K562 (cell line): ENCODE data around the gene ARMC9. TPM values are rescaled to one million over a fixed set of nuclear protein-coding genes. Genes with fewer than 3 reads are reported as not detected.

Source experiments
- ATAC-seq: fragments of 200-7000 bp; cut with Tn5 transposase; 3 replicates; pipeline ENCODE4 v1.9.1; 2020; ENCODE audit warnings: moderate library complexity
- BruUV-seq: library from RNA; stranded (reverse); fragments of 400-500 nt; replicated peaks from 2 replicates; lab custom pipeline; 2021; lab: Mats Ljungman, UMichigan
- CTCF ChIA-PET: fragments of 300-600 bp; formaldehyde crosslinking; extraction: SDS; loops from one replicate; lab custom pipeline; 2021; ENCODE audit warnings: low intra/inter-chr PET ratio; lab: Yijun Ruan, JAX
- POLR2A ChIA-PET: fragments of 300-600, 350-650 bp; sonication (Branson Sonifier 250); formaldehyde crosslinking; extraction: SDS; loops from one replicate; lab custom pipeline; 2021; ENCODE audit warnings: antibody characterized with exemption, inconsistent platforms; lab: Yijun Ruan, JAX
- DNase-seq, 4 experiments: peaks; one replicate each; pipeline versions ENCODE4 v3.0.0 to v3.0.0-alpha.2; 2011 to 2018; ENCODE audit warnings: low spot score in 3 of 4, mixed read lengths in 3 of 4; ENCODE audit errors: extremely low read depth in 1 of 4
- FAIRE-seq: peaks from 2 replicates; lab custom pipeline; 2011; peaks lifted over from hg19 to GRCh38; lab: Jason Lieb, UNC
- H2AFZ ChIP-seq: 2 replicates; pipeline ENCODE4 v1.6.0; 2011; ENCODE audit warnings: low read depth, low read length, control low read depth, inconsistent platforms
- H3K27ac ChIP-seq: fragments of 200-600 bp; 3 replicates; pipeline ENCODE4 v1.8.0; 2011; ENCODE audit warnings: low read depth, mild to moderate bottlenecking, control low read depth, inconsistent platforms, low read length, moderate library complexity, mixed read lengths; ENCODE audit errors: extremely low read depth
- H3K27me3 ChIP-seq, 2 experiments: fragments of 300-600 bp in 1 of 2; 2 replicates in 1 of 2; 3 replicates in 1 of 2; pipeline versions ENCODE4 v1.6.0 to v1.8.0; 2011; ENCODE audit warnings: inconsistent platforms in 2 of 2, low read length in 2 of 2, mild to moderate bottlenecking in 1 of 2, mixed read lengths in 1 of 2, moderate library complexity in 1 of 2; ENCODE audit not compliant: control insufficient read depth in 2 of 2, insufficient read depth in 2 of 2
- H3K36me3 ChIP-seq: fragments of 300-600 bp; 3 replicates; pipeline ENCODE4 v1.8.0; 2011; ENCODE audit warnings: mild to moderate bottlenecking, low read length, inconsistent platforms; ENCODE audit not compliant: control insufficient read depth, insufficient read depth
- H3K4me1 ChIP-seq, 2 experiments: fragments of 200-600 bp in 1 of 2; replicated peaks in 1 of 2; 2 replicates in 1 of 2; 3 replicates in 1 of 2; pipeline versions ENCODE4 v1.5.1 to v1.8.0; 2011; ENCODE audit warnings: inconsistent platforms in 2 of 2, low read length in 2 of 2, mild to moderate bottlenecking in 1 of 2, mixed read lengths in 1 of 2, moderate library complexity in 1 of 2; ENCODE audit not compliant: control insufficient read depth in 2 of 2, insufficient read depth in 2 of 2
- H3K4me2 ChIP-seq: 2 replicates; pipeline ENCODE4 v1.6.1; 2011; ENCODE audit warnings: low read length, control low read depth, inconsistent platforms, mixed read lengths; ENCODE audit not compliant: insufficient read depth
- H3K4me3 ChIP-seq: fragments of 200-600 bp; sonication (generic), shearing (Covaris generic); 2 replicates; pipeline ENCODE4 v1.5.1; 2016; ENCODE audit warnings: control low read depth, inconsistent platforms
- H3K79me2 ChIP-seq: fragments of 200-600 bp; 3 replicates; pipeline ENCODE4 v1.8.0; 2011; ENCODE audit warnings: low read length, inconsistent platforms; ENCODE audit not compliant: control insufficient read depth, insufficient read depth
- H3K9ac ChIP-seq, 2 experiments: 2 replicates each; pipeline versions ENCODE4 v1.6.0 to v1.6.1; 2011; ENCODE audit warnings: low read depth in 2 of 2, low read length in 2 of 2, control low read depth in 1 of 2, inconsistent platforms in 1 of 2, mild to moderate bottlenecking in 1 of 2, mixed read lengths in 1 of 2; ENCODE audit not compliant: insufficient read depth in 1 of 2
- H3K9me1 ChIP-seq: one replicate; pipeline ENCODE4 v1.6.0; 2011; ENCODE audit warnings: inconsistent platforms, mild to moderate bottlenecking, low read length, moderate library complexity; ENCODE audit not compliant: control insufficient read depth, insufficient read depth
- H3K9me3 ChIP-seq: replicated peaks from 2 replicates; pipeline ENCODE4 v1.5.1; 2011; ENCODE audit warnings: low read depth, low read length, inconsistent platforms; ENCODE audit not compliant: control insufficient read depth, insufficient read depth
- H4K20me1 ChIP-seq: replicated peaks from 2 replicates; pipeline ENCODE4 v1.6.1; 2011; ENCODE audit warnings: low read length, inconsistent platforms, mixed read lengths; ENCODE audit not compliant: control insufficient read depth, insufficient read depth
- CCAR2 ChIP-seq: fragments of 200-400 bp; formaldehyde crosslinking; IDR thresholded peaks from 2 replicates; pipeline ENCODE4 v1.6.1; 2017; ENCODE audit warnings: mild to moderate bottlenecking, low read depth, low read length
- ELK3 ChIP-seq: fragments of 450-650 bp; formaldehyde crosslinking; IDR thresholded peaks from 2 replicates; pipeline ENCODE4 v1.4.0; 2020; ENCODE audit warnings: mild to moderate bottlenecking
- KDM1A ChIP-seq, 2 experiments: fragments of 450-650 bp; IDR thresholded peaks; 2 replicates each; pipeline ENCODE4 v1.6.1; 2016; ENCODE audit warnings: mild to moderate bottlenecking in 2 of 2
- MCM3 ChIP-seq: fragments of 450-650 bp; IDR thresholded peaks from 2 replicates; pipeline ENCODE4 v1.6.1; 2016
- MYC ChIP-seq, 2 experiments: fragments of 250-450 bp in 1 of 2; sonication (Bioruptor Pico) in 1 of 2; IDR thresholded peaks; 2 replicates each; pipeline versions ENCODE4 v1.5.1 to v1.6.1; 2012 to 2021; ENCODE audit warnings: low read depth in 2 of 2, borderline replicate concordance in 1 of 2, improper control_type of control experiment in 1 of 2, low read length in 1 of 2, mild to moderate bottlenecking in 1 of 2, moderate library complexity in 1 of 2
- MYNN ChIP-seq, 2 experiments: sonication (generic); formaldehyde crosslinking in 1 of 2; IDR thresholded peaks; 2 replicates each; pipeline versions ENCODE4 v1.5.0 to v1.6.1; 2016 to 2020; ENCODE audit warnings: antibody characterized with exemption in 1 of 2, missing genetic modification reagents in 1 of 2
- NFE2 ChIP-seq: IDR thresholded peaks from 2 replicates; pipeline ENCODE4 v1.6.1; 2014; ENCODE audit warnings: antibody characterized with exemption, low read depth
- PHF20 ChIP-seq: fragments of 450-650 bp; IDR thresholded peaks from 2 replicates; pipeline ENCODE4 v1.6.1; 2018; ENCODE audit not compliant: partially characterized antibody
- TAF1 ChIP-seq: IDR thresholded peaks from 2 replicates; pipeline ENCODE4 v1.6.1; 2011; ENCODE audit warnings: mild to moderate bottlenecking, low read length, moderate library complexity; ENCODE audit not compliant: insufficient read depth, control insufficient read depth, severe bottlenecking; ENCODE audit errors: extremely low read depth
- TCF7 ChIP-seq: sonication (generic); IDR thresholded peaks from 2 replicates; pipeline ENCODE4 v1.6.1; 2016; ENCODE audit warnings: antibody characterized with exemption, borderline replicate concordance
- USF2 ChIP-seq: sonication (generic); formaldehyde crosslinking; IDR thresholded peaks from 2 replicates; pipeline ENCODE4 v1.5.0; 2020; ENCODE audit warnings: missing genetic modification reagents
- VEZF1 ChIP-seq: fragments of 200-800 bp; sonication (Bioruptor generic); IDR thresholded peaks from 2 replicates; pipeline ENCODE4 v1.6.1; 2017; ENCODE audit warnings: missing genetic modification characterization, missing compliant biosample characterization
- ZNF197 ChIP-seq: fragments of 200-800 bp; sonication (Bioruptor generic); IDR thresholded peaks from 2 replicates; pipeline ENCODE4 v1.6.1; 2016; ENCODE audit warnings: low read depth, missing genetic modification characterization, missing compliant biosample characterization
- ZNF511 ChIP-seq: sonication (generic); formaldehyde crosslinking; IDR thresholded peaks from 2 replicates; pipeline ENCODE4 v1.8.0; 2022; ENCODE audit warnings: mild to moderate bottlenecking, missing genetic modification reagents
- ZNF589 ChIP-seq: fragments of 200-800 bp; sonication (Bioruptor generic); IDR thresholded peaks from 2 replicates; pipeline ENCODE4 v1.6.1; 2016; ENCODE audit warnings: low read depth, missing genetic modification characterization, missing compliant biosample characterization
- ZNF644 ChIP-seq: fragments of 200-800 bp; sonication (Bioruptor generic); IDR thresholded peaks from 2 replicates; pipeline ENCODE4 v1.6.1; 2016; ENCODE audit warnings: low read depth, missing genetic modification characterization, missing compliant biosample characterization
- WGBS: fragments of 100-300 bp; shearing (Covaris generic); methylation state at CpG from one replicate; pipeline ENCODE4 v1.1.6; 2016; ENCODE audit warnings: low coverage, mixed read lengths; ENCODE audit not compliant: insufficient coverage; ENCODE audit errors: missing lambda C conversion rate; 5-methylcytosine and 5-hydroxymethylcytosine counted together
- in situ Hi-C: fragments of 300-500 bp; cut with MboI; formaldehyde crosslinking; loops from 4 replicates; pipeline ENCODE4 v1.15.0; 2018; ENCODE audit warnings: inconsistent platforms, mixed read lengths
- intact Hi-C: fragments of 100-400 bp; cut with micrococcal nuclease; formaldehyde crosslinking; loops from 2 replicates; pipeline ENCODE4 v1.14.2; 2022
- polyA plus RNA-seq, 8 experiments: library from polyadenylated mRNA; depleted of rRNA in 4 of 8; stranded (reverse) in 5 of 8; unstranded in 3 of 8; fragments of >200 nt; fragmentation: Nextera tagmentation in 2 of 8; fragmentation: Illumina TruSeq in 1 of 8; extraction: Ambion mirVana in 2 of 8; extraction: Trizol in 1 of 8; gene quantifications; 2 replicates each; pipeline versions ENCODE4 v1.2.1 to v1.2.3, GENCODE V29; 2011 to 2014; ENCODE audit warnings: inconsistent platforms in 1 of 8, missing spikeins in 1 of 8
- total RNA-seq, 7 experiments: library from RNA; depleted of rRNA in 6 of 7; stranded (reverse); fragments of >200 nt in 6 of 7; fragmentation: Illumina TruSeq in 2 of 7; extraction: Trizol in 2 of 7; gene quantifications; 2 replicates each; pipeline versions ENCODE4 v1.2.1 to v1.2.3, GENCODE V29; 2011 to 2021; ENCODE audit warnings: low replicate concordance in 1 of 7

ARMC9 gene
- total and polyA plus RNA-seq, 9 of the 15 experiments (the other 6 are each of a cell fraction or from before 2014, with no cell fraction given), result 0.36 to 2.3 (median 1.1) TPM

GRCh38 chr2:231200805-231201474, 2.5 kb downstream of the ARMC9 start (continued):
- no peak for TF ChIP-seq PHF20
- no peak for TF ChIP-seq MCM3
- TF ChIP-seq ZNF511 (CRISPR knock-in tag), result no peak
- TF ChIP-seq TAF1, result no peak
- no peak for TF ChIP-seq ZNF589 (CRISPR knock-in tag)
- TF ChIP-seq KDM1A (IDR thresholded peaks at IDR 0.05), result 0 out of 4 replicates have a peak, but pooled peaks of 1 of the 2 experiments have one; percentile 10
- TF ChIP-seq NFE2, result peak; percentile 78

GRCh38 chr2:231201475-231201814, 3.0 kb downstream of the ARMC9 start:
- Histone ChIP-seq H3K27me3 (peaks cover 0 to 2% of the 10 kb centered on the region in 2 experiments; a peak in 3 of 5 replicates), H3K9me3 (no peaks in the 10 kb centered on the region), H3K36me3 (no peaks in the 10 kb centered on the region), H3K4me1 (peaks cover 8 to 22% of the 10 kb centered on the region in 2 experiments; a peak in 4 of 5 replicates), H3K4me2 (no peak overlapping the region), H2AFZ (no peak overlapping the region), H3K9me1 (peaks cover 4% of the 10 kb centered on the region), H3K9ac (no peak overlapping the region), H4K20me1 (no peaks in the 10 kb centered on the region), H3K79me2 (no peaks in the 10 kb centered on the region), H3K4me3 (no peak overlapping the region), H3K27ac (no peak overlapping the region)
- intact Hi-C loops (no loop called here), in situ Hi-C loops (no loop called here)
- ChIA-PET POLR2A (interaction anchor here (1.0 kb wide), 1 partner anchor 9 kb away, joined by 4 read pairs; no protein-coding TSS in a partner anchor), CTCF (no interaction called here)
- DNase-seq (no peak), ATAC-seq (no peak), FAIRE-seq (no peak)
- BruUV-seq, result no TSS peak
- 47% methylated on average over 2 of the region's 4 CpGs for WGBS
- TF ChIP-seq ZNF644, result no peak
- no peak for TF ChIP-seq USF2 (CRISPR knock-in tag)
- no peak for TF ChIP-seq ELK3 (CRISPR knock-in tag)
- TF ChIP-seq MYC (IDR thresholded peaks at IDR 0.05; ENCODE audit: low read depth, low read length), result no peak
- no peak for TF ChIP-seq MYC (CRISPR knock-in tag; IDR thresholded peaks at IDR 0.05; ENCODE audit: borderline replicate concordance, low read depth)
- no peak for TF ChIP-seq TCF7
- no peak for TF ChIP-seq CCAR2
- no peak for TF ChIP-seq VEZF1
- no peak for TF ChIP-seq ZNF197
- TF ChIP-seq MYNN (IDR thresholded peaks at IDR 0.05), result no peak
- no peak for TF ChIP-seq MYNN (CRISPR knock-in tag; IDR thresholded peaks at IDR 0.05)
